SK-N-MC (cell line): Measurements from ENCODE around the gene DENND6B.
A peak's percentile ranks its signal among the peaks of the same experiment; 100 is the strongest.

Experiments used
- EZH2 ChIP-seq: fragments of 200-600 bp; sonication (generic); IDR thresholded peaks from one replicate; pipeline ENCODE4 v1.6.1; 2017; ENCODE audit warnings: antibody characterized with exemption
- FOXP2 ChIP-seq: optimal IDR thresholded peaks from 2 replicates; pipeline ENCODE3; 2011; ENCODE audit warnings: mild to moderate bottlenecking, moderate library complexity; ENCODE audit not compliant: insufficient read depth; ENCODE audit errors: extremely low read length, control extremely low read depth
- POLR2AphosphoS5 ChIP-seq: IDR thresholded peaks from 2 replicates; pipeline ENCODE4 v1.6.1; 2012; ENCODE audit warnings: mild to moderate bottlenecking, low read depth, low read length, borderline replicate concordance

- TF ChIP-seq POLR2AphosphoS5 (no peak), EZH2 (no peak), FOXP2 (peak; percentile 7)
Measured at GRCh38 chr22:50293441-50294318, 33.1 kb downstream of the DENND6B start.
